Adrenal gland (tissue), 5 donors: Measurements from ENCODE around the gene PARVB.

ENCODE experiments used
- CTCF ChIP-seq, 6 experiments: fragments of 450-650 bp in 4 of 6; fragments of 200-600 bp in 2 of 6; sonication (generic) in 1 of 6; IDR thresholded peaks; 1 replicate in 5 of 6; 2 replicates in 1 of 6; pipeline versions ENCODE4 v1.5.1 to v1.8.0; 2016 to 2021; ENCODE audit warnings: antibody characterized with exemption in 6 of 6, mild to moderate bottlenecking in 2 of 6, moderate library complexity in 1 of 6
- POLR2A ChIP-seq, 2 donors: fragments of 450-650 bp; IDR thresholded peaks; one replicate each; pipeline ENCODE4 v1.6.1; 2017; ENCODE audit warnings: antibody characterized with exemption in 2 of 2, mild to moderate bottlenecking in 2 of 2, moderate library complexity in 1 of 2
- donor health status: DM: no; HTN: no; CAD: no.

GRCh38 chr22:43995057-43995685, 28.9 kb upstream of the PARVB start:
- TF ChIP-seq CTCF (IDR thresholded peaks at IDR 0.05) (no peak), POLR2A (IDR thresholded peaks at IDR 0.05) (no peak)
